GM21367 (cell line): ENCODE results near the gene PDE3A.
"Not testable (repeated sequence)": the region's sequence is repeated elsewhere in the genome, so short reads cannot be mapped to it uniquely, and the experiment has no call there.

Experiments
- ATAC-seq: cut with Tn5 transposase; IDR thresholded peaks from one replicate; pipeline ENCODE4 v1.9.1; 2021; ENCODE audit not compliant: unreplicated experiment

The PDE3A gene

GRCh38 chr12:20596061-20596460 is 227.7 kb downstream of the PDE3A start:
- ATAC-seq: no peak

GRCh38 chr12:20599757-20600156 is 231.4 kb downstream of the PDE3A start:
- no peak for ATAC-seq

- ATAC-seq: no peak
These were observed 233.4 kb downstream of the PDE3A start for GRCh38 chr12:20601668-20602280.

- no peak for ATAC-seq
These were observed 234.5 kb downstream of the PDE3A start for GRCh38 chr12:20602641-20603391.

GRCh38 chr12:20604408-20605067 is 236.2 kb downstream of the PDE3A start:
- no peak for ATAC-seq

GRCh38 chr12:20615020-20615419 is 246.7 kb downstream of the PDE3A start:
- ATAC-seq: not testable (repeated sequence)

GRCh38 chr12:20616093-20616492 is 247.8 kb downstream of the PDE3A start:
- ATAC-seq: no peak

GRCh38 chr12:20620261-20620660 is 251.9 kb downstream of the PDE3A start:
- no peak for ATAC-seq

- ATAC-seq: no peak
These were observed 256.4 kb downstream of the PDE3A start for GRCh38 chr12:20624718-20625117.

- no peak for ATAC-seq
These were observed 257.2 kb downstream of the PDE3A start for GRCh38 chr12:20625531-20625930.

GRCh38 chr12:20627001-20627588 is 258.8 kb downstream of the PDE3A start:
- ATAC-seq: no peak

- no peak for ATAC-seq
These were observed 260.0 kb downstream of the PDE3A start for GRCh38 chr12:20628226-20628787.

- no peak for ATAC-seq
These were observed 260.7 kb downstream of the PDE3A start for GRCh38 chr12:20628999-20629398.

GRCh38 chr12:20629414-20630156 is 261.2 kb downstream of the PDE3A start:
- no peak for ATAC-seq

- ATAC-seq: no peak
These were observed 263.4 kb downstream of the PDE3A start for GRCh38 chr12:20631711-20632110.

GRCh38 chr12:20641106-20641505 is 272.8 kb downstream of the PDE3A start:
- no peak for ATAC-seq

- no peak for ATAC-seq
These were observed 275.5 kb downstream of the PDE3A start for GRCh38 chr12:20643822-20644221.

- peak; percentile 58 for ATAC-seq
These were observed 278.0 kb downstream of the PDE3A start for GRCh38 chr12:20646239-20646827.

GRCh38 chr12:20653871-20654270 is 285.5 kb downstream of the PDE3A start:
- no peak for ATAC-seq

- ATAC-seq: no peak
These were observed 288.3 kb downstream of the PDE3A start for GRCh38 chr12:20656600-20656999.
